Activated B cell treated with CpG ODN at 0.5 μM for 24 hours (primary cell): ENCODE data around the gene EPHB2. TPM values are rescaled to one million over a fixed set of nuclear protein-coding genes. Genes with fewer than 3 reads are reported as not detected.

Experiments
- ATAC-seq: fragments of 200-7000 bp; cut with Tn5 transposase; one replicate; pipeline ENCODE4 v1.10.0; 2021; ENCODE audit warnings: low read depth, mild to moderate bottlenecking, moderate library complexity
- CTCF ChIA-PET: fragments of 350-600 bp; sonication (Branson Sonifier 250); formaldehyde crosslinking; loops from one replicate; lab custom pipeline; 2021; ENCODE audit warnings: antibody characterized with exemption; lab: Charles Lee
- POLR2A ChIA-PET: fragments of 350-600 bp; sonication (Branson Sonifier 250); formaldehyde crosslinking; loops from one replicate; lab custom pipeline; 2021; ENCODE audit warnings: antibody characterized with exemption; lab: Charles Lee
- DNase-seq: peaks from one replicate; pipeline ENCODE4 v3.0.0; 2022
- H3K27ac Mint-ChIP-seq: one replicate; pipeline ENCODE4 v1.8.0; 2020; ENCODE audit warnings: mixed read lengths
- H3K27me3 Mint-ChIP-seq: one replicate; pipeline ENCODE4 v1.8.0; 2021; ENCODE audit warnings: mixed read lengths
- H3K36me3 Mint-ChIP-seq: one replicate; pipeline ENCODE4 v1.8.0; 2021; ENCODE audit warnings: low read depth, mixed read lengths
- H3K4me1 Mint-ChIP-seq: one replicate; pipeline ENCODE4 v1.8.0; 2021; ENCODE audit warnings: mixed read lengths
- H3K4me3 Mint-ChIP-seq: one replicate; pipeline ENCODE4 v1.8.0; 2020; ENCODE audit warnings: mild to moderate bottlenecking, mixed read lengths
- H3K9me3 Mint-ChIP-seq: one replicate; pipeline ENCODE4 v1.8.0; 2020; ENCODE audit warnings: mixed read lengths
- CTCF ChIP-seq: fragments of 200-600 bp; IDR thresholded peaks from one replicate; pipeline ENCODE4 v1.8.0; 2022; ENCODE audit warnings: antibody characterized with exemption, mild to moderate bottlenecking
- intact Hi-C: fragments of 100-400 bp; cut with micrococcal nuclease; formaldehyde crosslinking; loops from one replicate; pipeline ENCODE4 v1.15.1; 2024
- total RNA-seq: library from RNA; stranded (reverse); gene quantifications from 2 replicates; pipeline ENCODE4 v1.2.3, GENCODE V29; 2022

The EPHB2 gene
- total RNA-seq, 1 donor from 2014 or later: 0.13 TPM

GRCh38 chr1:22808676-22809483, 98.2 kb downstream of the EPHB2 start:
- Mint-ChIP-seq H3K4me1 (no peaks in the 10 kb centered on the region), H3K27ac (no peak overlapping the region), H3K9me3 (no peaks in the 10 kb centered on the region), H3K4me3 (no peak overlapping the region), H3K27me3 (peaks cover 5% of the 10 kb centered on the region), H3K36me3 (no peaks in the 10 kb centered on the region)
- intact Hi-C loops: no loop called here
- ATAC-seq (no peak), DNase-seq (no peak)
- ChIA-PET POLR2A (no interaction called here), CTCF (no interaction called here)
- TF ChIP-seq CTCF: no peak

GRCh38 chr1:22809783-22810182, 99.1 kb downstream of the EPHB2 start:
- no peaks in the 10 kb centered on the region for H3K9me3 Mint-ChIP-seq
- ATAC-seq: no peak
- ChIA-PET CTCF (no interaction called here), POLR2A (no interaction called here)
- no peaks in the 10 kb centered on the region for H3K4me1 Mint-ChIP-seq
- intact Hi-C loops: no loop called here
- peaks cover 5% of the 10 kb centered on the region for H3K27me3 Mint-ChIP-seq
- TF ChIP-seq CTCF: no peak
- H3K36me3 Mint-ChIP-seq: no peaks in the 10 kb centered on the region
- no peak overlapping the region for H3K4me3 Mint-ChIP-seq
- DNase-seq: no peak
- H3K27ac Mint-ChIP-seq: no peak overlapping the region

GRCh38 chr1:22810378-22810777, 99.7 kb downstream of the EPHB2 start:
- no peak for TF ChIP-seq CTCF
- Mint-ChIP-seq H3K36me3 (no peaks in the 10 kb centered on the region), H3K27me3 (peaks cover 5% of the 10 kb centered on the region), H3K27ac (no peak overlapping the region), H3K4me3 (no peak overlapping the region), H3K9me3 (no peaks in the 10 kb centered on the region), H3K4me1 (no peaks in the 10 kb centered on the region)
- CTCF ChIA-PET: no interaction called here
- intact Hi-C loops: no loop called here
- no peak for ATAC-seq
- DNase-seq: no peak
- POLR2A ChIA-PET: no interaction called here

GRCh38 chr1:22812092-22812880, 101.6 kb downstream of the EPHB2 start:
- Mint-ChIP-seq H3K36me3 (no peaks in the 10 kb centered on the region), H3K27ac (no peak overlapping the region), H3K4me1 (no peaks in the 10 kb centered on the region), H3K9me3 (no peaks in the 10 kb centered on the region), H3K27me3 (peaks cover 5% of the 10 kb centered on the region), H3K4me3 (no peak overlapping the region)
- ChIA-PET POLR2A (no interaction called here), CTCF (no interaction called here)
- DNase-seq (no peak), ATAC-seq (no peak)
- intact Hi-C loops: no loop called here
- TF ChIP-seq CTCF: no peak
